Endothelial cell of umbilical vein (primary cell): ENCODE results near the gene GUCA2B.

Experiments
- EZH2 ChIP-seq: IDR thresholded peaks from 2 replicates; pipeline ENCODE4 v1.6.1; 2012; ENCODE audit warnings: borderline replicate concordance, low read depth, mild to moderate bottlenecking, moderate library complexity, low read length, inconsistent platforms; ENCODE audit not compliant: severe bottlenecking
- POLR2A ChIP-seq: IDR thresholded peaks from 2 replicates; pipeline ENCODE4 v1.6.1; 2012; ENCODE audit warnings: low read depth, mild to moderate bottlenecking, control low read depth, low read length
- POLR2AphosphoS5 ChIP-seq: IDR thresholded peaks from 2 replicates; pipeline ENCODE4 v1.6.1; 2012; ENCODE audit warnings: low read depth, mild to moderate bottlenecking, control low read depth, low read length, moderate library complexity; ENCODE audit not compliant: insufficient read depth
- TF ChIP-seq, protein P1 (sequence below), 2 donors: IDR thresholded peaks; 1 replicate in 1 of 2; 2 replicates in 1 of 2; pipeline ENCODE4 v1.5.1; 2011; ENCODE audit warnings: low read length in 2 of 2, mild to moderate bottlenecking in 2 of 2, moderate library complexity in 2 of 2, control low read depth in 1 of 2, inconsistent platforms in 1 of 2, low read depth in 1 of 2; ENCODE audit not compliant: insufficient read depth in 1 of 2; ENCODE audit errors: extremely low read depth in 1 of 2

- TF ChIP-seq POLR2A (no peak), EZH2 (no peak), POLR2AphosphoS5 (no peak)
- TF ChIP-seq, protein P1, sequence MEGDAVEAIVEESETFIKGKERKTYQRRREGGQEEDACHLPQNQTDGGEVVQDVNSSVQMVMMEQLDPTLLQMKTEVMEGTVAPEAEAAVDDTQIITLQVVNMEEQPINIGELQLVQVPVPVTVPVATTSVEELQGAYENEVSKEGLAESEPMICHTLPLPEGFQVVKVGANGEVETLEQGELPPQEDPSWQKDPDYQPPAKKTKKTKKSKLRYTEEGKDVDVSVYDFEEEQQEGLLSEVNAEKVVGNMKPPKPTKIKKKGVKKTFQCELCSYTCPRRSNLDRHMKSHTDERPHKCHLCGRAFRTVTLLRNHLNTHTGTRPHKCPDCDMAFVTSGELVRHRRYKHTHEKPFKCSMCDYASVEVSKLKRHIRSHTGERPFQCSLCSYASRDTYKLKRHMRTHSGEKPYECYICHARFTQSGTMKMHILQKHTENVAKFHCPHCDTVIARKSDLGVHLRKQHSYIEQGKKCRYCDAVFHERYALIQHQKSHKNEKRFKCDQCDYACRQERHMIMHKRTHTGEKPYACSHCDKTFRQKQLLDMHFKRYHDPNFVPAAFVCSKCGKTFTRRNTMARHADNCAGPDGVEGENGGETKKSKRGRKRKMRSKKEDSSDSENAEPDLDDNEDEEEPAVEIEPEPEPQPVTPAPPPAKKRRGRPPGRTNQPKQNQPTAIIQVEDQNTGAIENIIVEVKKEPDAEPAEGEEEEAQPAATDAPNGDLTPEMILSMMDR (IDR thresholded peaks at IDR 0.05; ENCODE audit: extremely low read depth in 1 of 2, insufficient read depth in 1 of 2, low read depth in 1 of 2, low read length in 2 of 2) = no peak
These were observed 25.0 kb downstream of the GUCA2B start for GRCh38 chr1:42178249-42178648.
